Hepatocyte (in vitro differentiated cells): ENCODE results near the gene IL31RA.
"Not testable (repeated sequence)": the region's sequence is repeated elsewhere in the genome, so short reads cannot be mapped to it uniquely, and the experiment has no call there.

ENCODE experiments used
- EZH2 ChIP-seq: fragments of 200-600 bp; sonication (generic); IDR thresholded peaks from 2 replicates; pipeline ENCODE4 v1.6.1; 2016; ENCODE audit warnings: antibody characterized with exemption, mild to moderate bottlenecking, borderline replicate concordance
- EZH2phosphoT487 ChIP-seq: fragments of 200-600 bp; sonication (generic); IDR thresholded peaks from one replicate; pipeline ENCODE4 v1.6.1; 2018; ENCODE audit warnings: antibody characterized with exemption, mild to moderate bottlenecking, low read depth, moderate library complexity; ENCODE audit not compliant: unreplicated experiment, severe bottlenecking
- TF ChIP-seq, protein P1 (sequence below): fragments of 200-600 bp; sonication (generic); IDR thresholded peaks from 2 replicates; pipeline ENCODE4 v1.5.1; 2016; ENCODE audit warnings: antibody characterized with exemption, mild to moderate bottlenecking; ENCODE audit not compliant: poor library complexity

DNA sequence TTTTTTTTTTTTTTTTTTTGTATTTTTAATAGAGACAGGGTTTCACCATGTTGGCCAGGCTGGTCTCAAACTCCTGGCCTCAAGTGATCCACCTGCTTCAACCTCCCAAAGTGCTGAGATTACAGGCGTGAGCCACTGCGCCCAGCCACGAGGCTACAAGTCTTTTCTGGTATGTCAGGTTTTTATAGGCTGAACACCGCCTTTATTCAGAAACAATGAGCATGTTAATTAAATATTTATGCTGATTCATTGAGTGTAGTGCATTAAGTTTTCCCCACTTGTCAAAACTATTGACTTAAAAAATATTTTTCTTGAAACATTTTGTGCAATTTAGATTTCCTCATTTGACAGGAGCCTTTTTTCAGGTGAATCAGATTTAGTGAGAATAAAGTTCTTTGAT lies 35.2 kb upstream of the IL31RA start:
- TF ChIP-seq, protein P1, sequence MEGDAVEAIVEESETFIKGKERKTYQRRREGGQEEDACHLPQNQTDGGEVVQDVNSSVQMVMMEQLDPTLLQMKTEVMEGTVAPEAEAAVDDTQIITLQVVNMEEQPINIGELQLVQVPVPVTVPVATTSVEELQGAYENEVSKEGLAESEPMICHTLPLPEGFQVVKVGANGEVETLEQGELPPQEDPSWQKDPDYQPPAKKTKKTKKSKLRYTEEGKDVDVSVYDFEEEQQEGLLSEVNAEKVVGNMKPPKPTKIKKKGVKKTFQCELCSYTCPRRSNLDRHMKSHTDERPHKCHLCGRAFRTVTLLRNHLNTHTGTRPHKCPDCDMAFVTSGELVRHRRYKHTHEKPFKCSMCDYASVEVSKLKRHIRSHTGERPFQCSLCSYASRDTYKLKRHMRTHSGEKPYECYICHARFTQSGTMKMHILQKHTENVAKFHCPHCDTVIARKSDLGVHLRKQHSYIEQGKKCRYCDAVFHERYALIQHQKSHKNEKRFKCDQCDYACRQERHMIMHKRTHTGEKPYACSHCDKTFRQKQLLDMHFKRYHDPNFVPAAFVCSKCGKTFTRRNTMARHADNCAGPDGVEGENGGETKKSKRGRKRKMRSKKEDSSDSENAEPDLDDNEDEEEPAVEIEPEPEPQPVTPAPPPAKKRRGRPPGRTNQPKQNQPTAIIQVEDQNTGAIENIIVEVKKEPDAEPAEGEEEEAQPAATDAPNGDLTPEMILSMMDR, result not testable (repeated sequence)
- not testable (repeated sequence) for TF ChIP-seq EZH2, EZH2phosphoT487
